ENCODE data around the gene HORMAD2. TPM values are rescaled to one million over a fixed set of nuclear protein-coding genes. Genes with fewer than 3 reads are reported as not detected.
"Not testable (repeated sequence)": the region's sequence is repeated elsewhere in the genome, so short reads cannot be mapped to it uniquely, and the experiment has no call there.

HORMAD2 gene
- total RNA-seq, 2 experiments from 2014 or later = not detected

DNA sequence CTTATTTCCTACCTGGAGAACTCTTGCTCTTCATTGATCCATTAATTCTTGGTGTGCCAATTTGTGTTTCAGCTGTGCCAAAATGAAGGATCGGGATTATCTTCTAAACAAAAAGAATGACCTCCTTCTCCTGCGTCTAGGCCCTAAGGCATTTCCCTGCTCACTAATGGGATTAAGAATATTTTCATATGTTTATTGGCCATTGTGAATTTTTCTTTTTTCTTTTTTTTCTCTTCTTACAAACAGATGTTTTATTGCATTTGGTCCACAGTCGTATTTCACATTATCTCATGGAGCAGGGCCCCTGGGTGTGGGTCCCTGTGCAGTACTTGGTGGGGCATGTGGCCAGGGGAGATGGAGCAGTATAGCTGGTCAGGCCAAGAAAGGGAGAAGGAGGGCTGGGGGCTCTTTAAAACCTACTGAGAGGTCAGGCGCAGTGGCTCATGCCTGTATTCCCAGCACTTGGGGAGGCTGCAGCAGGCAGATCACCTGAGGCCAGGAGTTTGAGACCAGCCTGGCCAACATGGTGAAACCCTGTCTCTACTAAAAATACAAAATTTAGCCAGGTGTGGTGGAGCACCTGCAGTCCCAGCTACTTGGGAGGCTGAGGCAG, 35.3 kb upstream of the HORMAD2 start:
- DNase-seq = no peak
- CTCF ChIA-PET = no interaction called here
- H3K27me3 Mint-ChIP-seq (ENCODE audit: low read depth) = peaks cover 1% of the 10 kb centered on the region
- H3K36me3 Mint-ChIP-seq (ENCODE audit: low read depth) = no peaks in the 10 kb centered on the region
- intact Hi-C loops (cut with micrococcal nuclease) = no loop called here
- H3K27ac Mint-ChIP-seq = no peak overlapping the region
- no peak overlapping the region for H3K4me3 Mint-ChIP-seq
- H3K9me3 Mint-ChIP-seq = no peaks in the 10 kb centered on the region
- peaks cover 8% of the 10 kb centered on the region for H3K4me1 Mint-ChIP-seq (ENCODE audit: low read depth)

GRCh38 chr22:30045494-30045887, 34.8 kb upstream of the HORMAD2 start:
- DNase-seq = no peak
- no peaks in the 10 kb centered on the region for H3K9me3 Mint-ChIP-seq
- H3K4me3 Mint-ChIP-seq = no peak overlapping the region
- H3K27ac Mint-ChIP-seq = no peak overlapping the region
- H3K36me3 Mint-ChIP-seq (ENCODE audit: low read depth) = no peaks in the 10 kb centered on the region
- peaks cover 1% of the 10 kb centered on the region for H3K27me3 Mint-ChIP-seq (ENCODE audit: low read depth)
- H3K4me1 Mint-ChIP-seq (ENCODE audit: low read depth) = peaks cover 8% of the 10 kb centered on the region
- CTCF ChIA-PET = no interaction called here
- intact Hi-C loops (cut with micrococcal nuclease) = no loop called here

- Mint-ChIP-seq H3K4me3 (no peak overlapping the region), H3K27ac (no peak overlapping the region), H3K4me1 (ENCODE audit: low read depth) (peaks cover 8% of the 10 kb centered on the region), H3K27me3 (ENCODE audit: low read depth) (peaks cover 1% of the 10 kb centered on the region), H3K36me3 (ENCODE audit: low read depth) (no peaks in the 10 kb centered on the region), H3K9me3 (no peaks in the 10 kb centered on the region)
- no peak for DNase-seq
- CTCF ChIA-PET = interaction anchor here (0.6 kb wide), 1 partner anchor 121 kb away, joined by 3 read pairs; no protein-coding TSS in a partner anchor
- intact Hi-C loops (cut with micrococcal nuclease) = no loop called here
Observed at GRCh38 chr22:30045901-30046715, 34.2 kb upstream of the HORMAD2 start.

- H3K36me3 Mint-ChIP-seq (ENCODE audit: low read depth) = no peaks in the 10 kb centered on the region
- no peak for DNase-seq
- H3K27ac Mint-ChIP-seq = no peak overlapping the region
- H3K4me1 Mint-ChIP-seq (ENCODE audit: low read depth) = peaks cover 8% of the 10 kb centered on the region
- H3K9me3 Mint-ChIP-seq = no peaks in the 10 kb centered on the region
- CTCF ChIA-PET = interaction anchor here (0.6 kb wide), 1 partner anchor 122 kb away, joined by 3 read pairs; no protein-coding TSS in a partner anchor
- no peak overlapping the region for H3K4me3 Mint-ChIP-seq
- peaks cover 1% of the 10 kb centered on the region for H3K27me3 Mint-ChIP-seq (ENCODE audit: low read depth)
- intact Hi-C loops (cut with micrococcal nuclease) = no loop called here
Observed at GRCh38 chr22:30046716-30047363, 33.4 kb upstream of the HORMAD2 start.

- Mint-ChIP-seq H3K9me3 (no peaks in the 10 kb centered on the region), H3K4me3 (no peak overlapping the region), H3K4me1 (ENCODE audit: low read depth) (peaks cover 8% of the 10 kb centered on the region), H3K27me3 (ENCODE audit: low read depth) (peaks cover 1% of the 10 kb centered on the region), H3K27ac (no peak overlapping the region), H3K36me3 (ENCODE audit: low read depth) (no peaks in the 10 kb centered on the region)
- intact Hi-C loops (cut with micrococcal nuclease) = no loop called here
- no peak for DNase-seq
- CTCF ChIA-PET = no interaction called here
Observed at GRCh38 chr22:30047364-30047738, 32.9 kb upstream of the HORMAD2 start.

- Mint-ChIP-seq H3K27me3 (ENCODE audit: low read depth) (peaks cover 1% of the 10 kb centered on the region), H3K9me3 (no peaks in the 10 kb centered on the region), H3K4me3 (no peak overlapping the region), H3K36me3 (ENCODE audit: low read depth) (no peaks in the 10 kb centered on the region), H3K27ac (no peak overlapping the region), H3K4me1 (ENCODE audit: low read depth) (peaks cover 8% of the 10 kb centered on the region)
- no peak for DNase-seq
- intact Hi-C loops (cut with micrococcal nuclease) = no loop called here
- CTCF ChIA-PET = interaction anchor here (0.8 to 1.4 kb wide), 2 partner anchors 43 to 423 kb away, joined by 3 to 4 read pairs; no protein-coding TSS in a partner anchor
Observed at GRCh38 chr22:30048681-30049080, 31.6 kb upstream of the HORMAD2 start.

GRCh38 chr22:30054067-30054763, 26.0 kb upstream of the HORMAD2 start:
- CTCF ChIA-PET = interaction anchor here (1.4 kb wide), 1 partner anchor 34 kb away, joined by 3 read pairs; no protein-coding TSS in a partner anchor
- H3K4me3 Mint-ChIP-seq = no peak overlapping the region
- intact Hi-C loops (cut with micrococcal nuclease) = no loop called here
- no peaks in the 10 kb centered on the region for H3K4me1 Mint-ChIP-seq (ENCODE audit: low read depth)
- peaks cover 4% of the 10 kb centered on the region for H3K27me3 Mint-ChIP-seq (ENCODE audit: low read depth)
- DNase-seq = no peak
- no peak overlapping the region for H3K27ac Mint-ChIP-seq
- peaks cover 3% of the 10 kb centered on the region for H3K36me3 Mint-ChIP-seq (ENCODE audit: low read depth)
- H3K9me3 Mint-ChIP-seq = peaks cover 14% of the 10 kb centered on the region

DNA sequence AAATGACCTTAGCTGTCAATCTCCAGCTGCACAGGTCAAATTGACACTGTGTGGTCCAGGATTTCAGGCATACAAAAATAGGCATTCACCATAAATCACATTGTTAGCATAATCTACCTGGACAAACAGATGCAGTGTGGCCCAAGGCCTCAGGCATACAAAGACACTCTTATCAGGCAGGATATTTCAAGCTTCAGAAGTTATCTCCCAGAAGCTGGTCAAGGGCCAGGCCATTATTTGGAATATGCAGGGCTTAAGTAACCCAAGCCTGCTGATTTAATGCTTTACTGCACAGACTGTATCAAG, 25.5 kb upstream of the HORMAD2 start:
- peaks cover 3% of the 10 kb centered on the region for H3K36me3 Mint-ChIP-seq (ENCODE audit: low read depth)
- DNase-seq = no peak
- H3K4me1 Mint-ChIP-seq (ENCODE audit: low read depth) = no peaks in the 10 kb centered on the region
- intact Hi-C loops (cut with micrococcal nuclease) = no loop called here
- H3K4me3 Mint-ChIP-seq = no peak overlapping the region
- H3K27me3 Mint-ChIP-seq (ENCODE audit: low read depth) = peaks cover 4% of the 10 kb centered on the region
- no peak overlapping the region for H3K27ac Mint-ChIP-seq
- CTCF ChIA-PET = interaction anchor here (1.4 kb wide), 1 partner anchor 34 kb away, joined by 3 read pairs; no protein-coding TSS in a partner anchor
- peaks cover 17% of the 10 kb centered on the region for H3K9me3 Mint-ChIP-seq

GRCh38 chr22:30056015-30056414, 24.2 kb upstream of the HORMAD2 start:
- no peak overlapping the region for H3K27ac Mint-ChIP-seq
- peaks cover 3% of the 10 kb centered on the region for H3K36me3 Mint-ChIP-seq (ENCODE audit: low read depth)
- intact Hi-C loops (cut with micrococcal nuclease) = no loop called here
- H3K27me3 Mint-ChIP-seq (ENCODE audit: low read depth) = peaks cover 4% of the 10 kb centered on the region
- no peaks in the 10 kb centered on the region for H3K4me1 Mint-ChIP-seq (ENCODE audit: low read depth)
- H3K4me3 Mint-ChIP-seq = no peak overlapping the region
- peaks cover 17% of the 10 kb centered on the region for H3K9me3 Mint-ChIP-seq
- CTCF ChIA-PET = interaction anchor here (0.5 kb wide), 1 partner anchor 33 kb away, joined by 3 read pairs; no protein-coding TSS in a partner anchor
- DNase-seq = no peak

DNA sequence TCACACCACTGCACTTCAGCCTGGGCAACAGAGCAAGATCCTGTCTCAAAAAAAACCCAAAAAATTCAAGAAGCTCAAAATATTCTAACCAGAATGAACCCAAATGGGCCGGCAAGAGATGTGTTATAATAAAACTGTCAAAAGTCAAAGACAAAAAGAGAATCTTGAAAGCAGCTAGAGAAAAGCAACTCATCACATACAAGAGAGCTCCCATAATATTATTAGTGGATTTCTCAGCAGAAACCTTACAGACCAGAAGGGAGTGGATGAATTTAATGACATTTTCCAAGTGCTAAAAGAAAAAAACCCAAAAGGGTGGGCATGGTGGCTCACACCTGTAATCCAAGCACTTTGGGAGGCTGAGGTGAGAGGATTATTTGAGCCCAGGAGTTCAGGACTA, 22.9 kb upstream of the HORMAD2 start:
- H3K4me3 Mint-ChIP-seq = no peak overlapping the region
- H3K4me1 Mint-ChIP-seq (ENCODE audit: low read depth) = no peaks in the 10 kb centered on the region
- CTCF ChIA-PET = interaction anchor here (0.6 to 1.2 kb wide), 2 partner anchors 31 to 78 kb away, joined by 3 to 5 read pairs; no protein-coding TSS in a partner anchor
- H3K27me3 Mint-ChIP-seq (ENCODE audit: low read depth) = peaks cover 4% of the 10 kb centered on the region
- H3K9me3 Mint-ChIP-seq = peaks cover 17% of the 10 kb centered on the region
- H3K36me3 Mint-ChIP-seq (ENCODE audit: low read depth) = peaks cover 3% of the 10 kb centered on the region
- DNase-seq = no peak
- intact Hi-C loops (cut with micrococcal nuclease) = no loop called here
- H3K27ac Mint-ChIP-seq = no peak overlapping the region

DNA sequence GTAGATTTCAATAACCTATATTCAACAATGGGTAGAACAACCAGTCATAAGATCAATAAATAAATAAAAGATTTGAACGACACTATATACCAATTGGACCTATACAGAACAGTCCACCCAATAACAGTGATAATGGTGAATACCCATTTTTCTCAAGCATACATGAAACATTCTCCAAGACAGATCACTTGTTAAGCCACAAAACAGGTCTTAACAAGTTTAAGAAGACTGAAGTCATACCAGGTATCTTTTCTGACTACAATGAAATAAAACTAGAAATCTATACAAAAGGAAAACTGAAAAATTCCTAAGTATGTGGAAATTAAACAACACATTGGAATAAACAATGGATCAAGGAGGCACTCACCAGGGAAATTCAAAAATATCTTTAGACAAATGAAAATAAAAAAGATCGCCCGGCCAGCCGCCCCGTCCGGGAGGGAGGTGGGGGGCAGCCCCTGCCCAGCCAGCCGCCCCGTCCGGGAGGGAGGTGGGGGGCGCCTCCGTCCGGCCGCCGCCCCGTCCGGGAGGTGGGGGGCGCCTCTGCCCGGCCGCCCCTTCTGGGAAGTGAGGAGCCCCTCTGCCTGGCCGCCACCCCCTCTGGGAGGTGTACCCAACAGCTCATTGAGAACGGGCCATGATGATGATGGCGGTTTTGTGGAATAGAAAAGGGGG, 20.8 kb upstream of the HORMAD2 start:
- intact Hi-C loops (cut with micrococcal nuclease); H3K4me1 Mint-ChIP-seq (ENCODE audit: low read depth); H3K4me3 Mint-ChIP-seq; H3K27me3 Mint-ChIP-seq (ENCODE audit: low read depth); H3K36me3 Mint-ChIP-seq (ENCODE audit: low read depth); DNase-seq; CTCF ChIA-PET; H3K27ac Mint-ChIP-seq: not testable (repeated sequence)
- peaks cover 29% of the 10 kb centered on the region for H3K9me3 Mint-ChIP-seq

GRCh38 chr22:30061094-30061493, 19.2 kb upstream of the HORMAD2 start:
- CTCF ChIA-PET = interaction anchor here (0.7 kb wide), 1 partner anchor 151 kb away, joined by 3 read pairs; no protein-coding TSS in a partner anchor
- H3K4me1 Mint-ChIP-seq (ENCODE audit: low read depth) = not testable (repeated sequence)

More at GRCh38 chr22:30061094-30061493, 19.2 kb upstream of the HORMAD2 start:
- H3K9me3 Mint-ChIP-seq = peaks cover 30% of the 10 kb centered on the region
- H3K27me3 Mint-ChIP-seq (ENCODE audit: low read depth); H3K36me3 Mint-ChIP-seq (ENCODE audit: low read depth); intact Hi-C loops (cut with micrococcal nuclease); H3K27ac Mint-ChIP-seq; DNase-seq; H3K4me3 Mint-ChIP-seq: not testable (repeated sequence)

Data from activated naive CD4-positive, alpha-beta T cell treated with anti-CD3 and anti-CD28 coated beads for 36 hours (primary cell).